BLaER1 treated with 17β-estradiol and CSF1 and Interleukin-3, amounts not matched to agents 10 nM and 100 nM (cell line): Measurements from ENCODE around the gene FAM3D.

Experiments
- H3K27ac ChIP-seq, 11 experiments: shearing (Covaris generic); formaldehyde crosslinking; 2 replicates each; pipeline ENCODE4 v1.8.1; 2022
- H3K27me3 ChIP-seq, 11 experiments: shearing (Covaris generic); formaldehyde crosslinking; 2 replicates each; pipeline ENCODE4 v1.8.1; 2022
- H3K36me3 ChIP-seq, 11 experiments: shearing (Covaris generic); formaldehyde crosslinking; 2 replicates each; pipeline ENCODE4 v1.8.1; 2022
- H3K4me1 ChIP-seq, 10 experiments: shearing (Covaris generic); formaldehyde crosslinking; 2 replicates each; pipeline ENCODE4 v1.8.1; 2022
- H3K4me2 ChIP-seq, 11 experiments: shearing (Covaris generic); formaldehyde crosslinking; 2 replicates each; pipeline ENCODE4 v1.8.1; 2022
- H3K4me3 ChIP-seq, 10 experiments: shearing (Covaris generic); formaldehyde crosslinking; 2 replicates each; pipeline ENCODE4 v1.8.1; 2022
- H3K9ac ChIP-seq, 11 experiments: shearing (Covaris generic); formaldehyde crosslinking; 2 replicates each; pipeline ENCODE4 v1.8.1; 2022
- H3K9me3 ChIP-seq, 11 experiments: shearing (Covaris generic); formaldehyde crosslinking; replicated peaks in 1 of 11; 2 replicates each; pipeline ENCODE4 v1.8.1; 2022
- H4K20me1 ChIP-seq, 11 experiments: shearing (Covaris generic); formaldehyde crosslinking; 2 replicates each; pipeline ENCODE4 v1.8.1; 2022
- Cebpa-rat ChIP-seq, 11 experiments: shearing (Covaris generic); IDR thresholded peaks; 2 replicates each; pipeline ENCODE4 v1.8.1; 2022

Gene FAM3D

GRCh38 chr3:58672880-58673279 is 6.3 kb upstream of the FAM3D start:
- peaks cover 4 to 55% (median 41%) of the 10 kb centered on the region in 10 experiments; a peak in 18 of 20 replicates for H3K4me1 ChIP-seq
- H3K36me3 ChIP-seq: no peaks in the 10 kb centered on the region
- H4K20me1 ChIP-seq: no peaks in the 10 kb centered on the region
- H3K27ac ChIP-seq: no peak overlapping the region
- peaks cover 10 to 47% (median 23%) of the 10 kb centered on the region in 11 experiments; a peak in 17 of 22 replicates for H3K9me3 ChIP-seq
- no peaks in the 10 kb centered on the region for H3K27me3 ChIP-seq
- no peak overlapping the region for H3K4me3 ChIP-seq
- no peak for TF ChIP-seq Cebpa-rat (IDR thresholded peaks at IDR 0.05)
- peak overlapping the region in 6 of 11 experiments; percentile 59 to 81 (median 69); a peak in 5 of 22 replicates for H3K4me2 ChIP-seq
- no peak overlapping the region for H3K9ac ChIP-seq

DNA sequence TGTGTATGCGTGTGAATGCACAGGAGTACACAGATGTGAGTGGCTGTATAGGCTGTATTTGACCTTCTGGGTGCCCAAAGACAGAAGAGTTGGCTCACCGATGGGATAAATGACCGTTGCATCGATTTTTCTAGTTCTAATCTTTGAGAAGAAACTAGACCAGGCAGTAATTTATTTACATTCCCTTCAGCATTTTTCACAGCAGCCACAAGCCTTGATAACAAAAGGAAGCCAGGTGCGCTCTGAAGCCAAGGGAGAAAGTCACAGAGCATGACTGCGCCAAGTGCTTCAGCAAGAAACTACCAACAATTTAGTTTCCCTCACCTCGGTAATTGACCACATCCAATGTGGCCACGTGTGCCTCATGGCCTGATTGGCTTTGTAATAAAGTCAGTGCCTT is 5.9 kb upstream of the FAM3D start:
- Histone ChIP-seq H3K4me1 (peaks cover 4 to 55% (median 38%) of the 10 kb centered on the region in 10 experiments), H3K4me2 (peak overlapping the region in 8 of 11 experiments; percentile 49 to 81 (median 68); a peak in 15 of 22 replicates), H3K9me3 (peaks cover 15 to 48% (median 27%) of the 10 kb centered on the region in 11 experiments; a peak in 18 of 22 replicates), H3K27me3 (no peaks in the 10 kb centered on the region), H3K36me3 (no peaks in the 10 kb centered on the region), H3K4me3 (no peak overlapping the region), H3K27ac (no peak overlapping the region), H4K20me1 (no peaks in the 10 kb centered on the region), H3K9ac (no peak overlapping the region)
- no peak for TF ChIP-seq Cebpa-rat (IDR thresholded peaks at IDR 0.05)

DNA sequence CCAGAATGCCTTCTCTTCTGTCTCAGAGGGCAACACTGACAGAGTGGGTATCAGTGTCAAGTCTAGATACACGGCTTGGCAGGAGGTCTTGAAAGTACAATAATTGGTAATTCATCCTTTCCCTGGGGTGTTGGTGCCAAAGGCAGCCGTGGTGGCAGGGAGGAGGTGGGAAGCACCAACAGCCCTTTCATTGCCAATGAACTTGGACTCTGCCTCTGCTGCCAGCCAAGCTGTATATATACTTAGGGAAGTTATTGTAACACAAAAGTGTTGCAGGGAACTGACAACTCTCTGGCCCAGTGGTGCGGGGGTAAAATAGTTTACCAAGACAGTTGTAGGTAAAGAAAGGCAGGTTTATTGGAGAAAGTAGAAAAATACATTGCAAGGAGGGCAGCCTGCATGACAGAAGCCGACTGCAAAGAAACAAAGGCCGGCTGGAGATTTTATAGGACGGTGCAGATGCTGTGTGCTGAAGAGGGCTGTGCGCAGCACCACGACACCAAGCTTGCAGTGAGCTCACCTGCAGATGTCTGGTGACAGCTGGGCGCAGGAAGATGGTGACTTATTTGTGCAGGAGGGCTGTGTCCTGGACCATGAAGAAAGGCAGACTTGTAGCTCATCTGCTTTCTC is 4.0 kb upstream of the FAM3D start:
- H3K27ac ChIP-seq: 0 out of 22 replicates have a peak overlapping the region, but pooled peaks of 1 of the 11 experiments have one; percentile 12

GRCh38 chr3:58668247-58668646 is 1.7 kb upstream of the FAM3D start:
- H3K36me3 ChIP-seq: no peaks in the 10 kb centered on the region
- H3K4me3 ChIP-seq: no peak overlapping the region
- H3K27me3 ChIP-seq: no peaks in the 10 kb centered on the region
- H3K4me2 ChIP-seq: peak overlapping the region in 3 of 11 experiments; percentile 36 to 71 (median 69); a peak in 4 of 22 replicates
- TF ChIP-seq Cebpa-rat (IDR thresholded peaks at IDR 0.05): no peak
- H4K20me1 ChIP-seq: no peaks in the 10 kb centered on the region
- H3K4me1 ChIP-seq: peaks cover 11 to 97% (median 69%) of the 10 kb centered on the region in 10 experiments
- peaks cover 0 to 35% (median 20%) of the 10 kb centered on the region in 11 experiments; a peak in 16 of 22 replicates for H3K9me3 ChIP-seq
- H3K9ac ChIP-seq: no peak overlapping the region
- no peak overlapping the region for H3K27ac ChIP-seq

More for the DNA sequence above, 4.0 kb upstream of the FAM3D start:
- H3K4me2 ChIP-seq: peak overlapping the region in 10 of 11 experiments; percentile 17 to 81 (median 62); a peak in 17 of 22 replicates
- H4K20me1 ChIP-seq: no peaks in the 10 kb centered on the region
- H3K27me3 ChIP-seq: no peaks in the 10 kb centered on the region
- no peaks in the 10 kb centered on the region for H3K36me3 ChIP-seq
- H3K4me1 ChIP-seq: peaks cover 11 to 73% (median 49%) of the 10 kb centered on the region in 10 experiments
- H3K9me3 ChIP-seq: peaks cover 7 to 47% (median 23%) of the 10 kb centered on the region in 11 experiments; a peak in 17 of 22 replicates
- 0 out of 22 replicates have a peak overlapping the region, but pooled peaks of 1 of the 11 experiments have one; percentile 5 for H3K9ac ChIP-seq
- TF ChIP-seq Cebpa-rat (IDR thresholded peaks at IDR 0.05): no peak
- H3K4me3 ChIP-seq: no peak overlapping the region

- no peaks in the 10 kb centered on the region for H4K20me1 ChIP-seq
- no peak for TF ChIP-seq Cebpa-rat (IDR thresholded peaks at IDR 0.05)
- no peak overlapping the region; a peak in 1 of 20 replicates for H3K4me3 ChIP-seq
- peaks cover 11 to 99% (median 69%) of the 10 kb centered on the region in 10 experiments for H3K4me1 ChIP-seq
- H3K36me3 ChIP-seq: no peaks in the 10 kb centered on the region
- H3K9me3 ChIP-seq: peaks cover 0 to 30% (median 15%) of the 10 kb centered on the region in 11 experiments; a peak in 16 of 22 replicates
- no peak overlapping the region for H3K9ac ChIP-seq
- H3K27ac ChIP-seq: peak overlapping the region in 2 of 11 experiments; percentile 74 to 77; a peak in 3 of 22 replicates
- peak overlapping the region in 8 of 11 experiments; percentile 44 to 61 (median 54); a peak in 10 of 22 replicates for H3K4me2 ChIP-seq
- no peaks in the 10 kb centered on the region for H3K27me3 ChIP-seq
Observed at GRCh38 chr3:58667704-58668103, 1.1 kb upstream of the FAM3D start.

DNA sequence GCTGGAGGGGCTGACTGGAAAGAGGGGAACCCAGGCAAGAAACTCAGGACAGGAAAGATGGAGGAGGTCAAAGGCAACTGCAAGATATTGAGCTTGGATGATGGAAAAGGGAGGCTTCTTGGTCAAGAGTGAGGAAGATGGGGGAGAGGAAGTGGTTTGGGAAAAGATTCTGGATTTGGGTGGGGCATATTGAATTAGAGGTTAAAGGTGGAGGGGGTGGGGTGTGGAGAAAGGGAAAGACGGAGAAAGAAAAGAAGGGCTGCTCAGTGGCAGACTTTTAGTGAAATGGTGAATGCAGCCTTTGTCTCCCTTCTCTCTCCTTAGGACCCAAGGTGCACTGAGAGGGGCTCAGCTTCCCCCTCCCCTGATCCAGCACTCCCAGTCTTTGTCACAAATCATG is 655 bp upstream of the FAM3D start:
- peak overlapping the region; percentile 37 to 77 (median 68); a peak in 20 of 22 replicates for H3K27ac ChIP-seq
- H3K4me2 ChIP-seq: peak overlapping the region; percentile 44 to 61 (median 54)
- no peaks in the 10 kb centered on the region for H3K27me3 ChIP-seq
- H3K4me1 ChIP-seq: peaks cover 11 to 99% (median 68%) of the 10 kb centered on the region in 10 experiments
- H3K9ac ChIP-seq: peak overlapping the region in 4 of 11 experiments; percentile 9 to 42 (median 24); a peak in 3 of 22 replicates
- H3K36me3 ChIP-seq: no peaks in the 10 kb centered on the region
- H3K4me3 ChIP-seq: no peak overlapping the region; a peak in 1 of 20 replicates
- no peaks in the 10 kb centered on the region for H4K20me1 ChIP-seq
- no peak for TF ChIP-seq Cebpa-rat (IDR thresholded peaks at IDR 0.05)
- peaks cover 0 to 30% (median 15%) of the 10 kb centered on the region in 11 experiments; a peak in 15 of 22 replicates for H3K9me3 ChIP-seq

DNA sequence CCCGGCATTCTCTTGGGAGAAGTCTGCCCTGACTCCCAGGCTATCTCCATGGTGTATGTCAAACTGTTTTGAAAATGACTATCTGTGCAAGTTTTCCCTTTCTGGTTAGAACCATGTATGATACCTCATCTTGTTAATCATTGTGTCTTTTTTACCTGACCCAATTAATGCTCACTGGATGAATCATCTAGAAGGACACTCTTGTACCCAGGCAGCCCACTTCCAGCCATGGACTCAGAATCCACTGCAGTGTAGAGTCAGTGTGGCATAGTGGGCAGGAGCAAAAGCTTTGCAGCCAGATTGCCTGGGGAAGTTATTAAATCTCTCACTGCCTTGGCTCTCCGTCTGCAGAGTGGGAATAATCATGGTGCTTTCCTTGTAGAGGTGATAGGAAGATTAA is 1.2 kb downstream of the FAM3D start:
- no peak overlapping the region for H3K4me3 ChIP-seq
- H4K20me1 ChIP-seq: no peaks in the 10 kb centered on the region
- H3K4me2 ChIP-seq: peak overlapping the region in 8 of 11 experiments; percentile 39 to 82 (median 62); a peak in 12 of 22 replicates
- H3K36me3 ChIP-seq: no peaks in the 10 kb centered on the region
- no peak overlapping the region for H3K9ac ChIP-seq
- peaks cover 11 to 94% (median 60%) of the 10 kb centered on the region in 10 experiments for H3K4me1 ChIP-seq
- peaks cover 0 to 33% (median 16%) of the 10 kb centered on the region in 11 experiments; a peak in 15 of 22 replicates for H3K9me3 ChIP-seq
- no peak overlapping the region for H3K27ac ChIP-seq
- no peak for TF ChIP-seq Cebpa-rat (IDR thresholded peaks at IDR 0.05)
- no peaks in the 10 kb centered on the region for H3K27me3 ChIP-seq

GRCh38 chr3:58664611-58665010 is 2.0 kb downstream of the FAM3D start:
- no peak for TF ChIP-seq Cebpa-rat (IDR thresholded peaks at IDR 0.05)
- Histone ChIP-seq H3K36me3 (no peaks in the 10 kb centered on the region), H3K9me3 (peaks cover 0 to 33% (median 16%) of the 10 kb centered on the region in 11 experiments; a peak in 15 of 22 replicates), H3K4me1 (peaks cover 11 to 86% (median 52%) of the 10 kb centered on the region in 10 experiments), H3K4me3 (no peak overlapping the region), H3K9ac (no peak overlapping the region), H3K27me3 (no peaks in the 10 kb centered on the region), H3K4me2 (peak overlapping the region in 8 of 11 experiments; percentile 39 to 82 (median 62); a peak in 15 of 22 replicates), H4K20me1 (no peaks in the 10 kb centered on the region), H3K27ac (no peak overlapping the region)

DNA sequence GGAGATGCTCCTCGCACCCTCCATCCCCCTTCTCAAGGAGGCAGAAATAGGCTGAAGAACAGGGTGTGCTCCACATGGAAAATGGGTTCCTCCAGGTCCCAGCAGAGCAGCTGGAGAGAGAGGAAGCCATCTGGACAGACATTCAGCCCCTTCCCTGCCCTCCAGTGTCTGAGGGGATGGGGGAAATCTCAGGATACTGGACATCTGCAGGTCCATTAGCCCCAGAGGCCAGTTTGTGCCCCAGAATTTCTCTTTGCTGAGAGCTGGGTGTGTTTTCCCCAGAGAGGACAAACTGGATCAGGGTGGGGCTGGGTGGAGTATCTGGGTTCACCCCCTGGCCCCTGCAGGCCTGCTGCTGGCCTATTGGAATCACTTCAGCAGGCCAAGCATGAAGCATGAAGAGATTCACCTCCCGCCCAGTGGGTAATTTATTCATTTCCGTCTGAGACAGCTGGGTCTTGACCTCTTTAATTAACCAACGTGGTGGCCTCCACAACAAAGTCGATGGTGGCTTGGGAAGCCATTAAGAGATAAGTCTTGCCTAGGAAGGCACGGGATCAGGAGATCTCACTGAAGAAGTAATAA is 4.6 kb downstream of the FAM3D start:
- H3K27me3 ChIP-seq: no peaks in the 10 kb centered on the region
- peaks cover 2 to 62% (median 44%) of the 10 kb centered on the region in 10 experiments for H3K4me1 ChIP-seq
- H3K9me3 ChIP-seq: peaks cover 0 to 22% (median 6%) of the 10 kb centered on the region in 11 experiments; a peak in 10 of 22 replicates
- H4K20me1 ChIP-seq: no peaks in the 10 kb centered on the region
- no peak overlapping the region for H3K4me3 ChIP-seq
- no peaks in the 10 kb centered on the region for H3K36me3 ChIP-seq
- no peak overlapping the region for H3K9ac ChIP-seq
- H3K27ac ChIP-seq: no peak overlapping the region
- no peak for TF ChIP-seq Cebpa-rat (IDR thresholded peaks at IDR 0.05)
- H3K4me2 ChIP-seq: peak overlapping the region in 9 of 11 experiments; percentile 10 to 75 (median 64); a peak in 16 of 22 replicates
